Measurements from ENCODE around the gene RPAP3.

The RPAP3 gene

GRCh38 chr12:47614521-47614920, 91.3 kb downstream of the RPAP3 start:
- DNase-seq (ENCODE audit: low read depth, low spot score), result no peak
- Histone ChIP-seq H3K9ac (ENCODE audit: insufficient read length, low read depth) (no peak overlapping the region), H3K27me3 (ENCODE audit: insufficient read depth, insufficient read length) (no peaks in the 10 kb centered on the region), H3K9me3 (ENCODE audit: insufficient read depth, low read length) (peaks cover 29% of the 10 kb centered on the region), H3K4me1 (ENCODE audit: insufficient read depth, insufficient read length) (no peaks in the 10 kb centered on the region), H3K36me3 (ENCODE audit: insufficient read depth, insufficient read length, low read length) (no peaks in the 10 kb centered on the region), H3K4me3 (ENCODE audit: insufficient read length, low read depth) (no peak overlapping the region)
- no peak for TF ChIP-seq SUZ12 (IDR thresholded peaks at IDR 0.05; ENCODE audit: extremely low read depth, insufficient read depth, insufficient read length)
- no peak for TF ChIP-seq YY1 (IDR thresholded peaks at IDR 0.05; ENCODE audit: insufficient read depth, insufficient read length)
- TF ChIP-seq ZNF274 (IDR thresholded peaks at IDR 0.05; ENCODE audit: low read depth, low read length), result no peak

- Histone ChIP-seq H3K9me3 (ENCODE audit: insufficient read depth, low read length) (peaks cover 30% of the 10 kb centered on the region), H3K36me3 (ENCODE audit: insufficient read depth, insufficient read length, low read length) (no peaks in the 10 kb centered on the region), H3K4me1 (ENCODE audit: insufficient read depth, insufficient read length) (no peaks in the 10 kb centered on the region), H3K4me3 (ENCODE audit: insufficient read length, low read depth) (no peak overlapping the region), H3K27me3 (ENCODE audit: insufficient read depth, insufficient read length) (no peaks in the 10 kb centered on the region), H3K9ac (ENCODE audit: insufficient read length, low read depth) (no peak overlapping the region)
- TF ChIP-seq YY1 (IDR thresholded peaks at IDR 0.05; ENCODE audit: insufficient read depth, insufficient read length) (no peak), SUZ12 (IDR thresholded peaks at IDR 0.05; ENCODE audit: extremely low read depth, insufficient read depth, insufficient read length) (no peak), ZNF274 (IDR thresholded peaks at IDR 0.05; ENCODE audit: low read depth, low read length) (no peak)
- DNase-seq (ENCODE audit: low read depth, low spot score), result no peak
Observed at GRCh38 chr12:47612953-47613352, 92.9 kb downstream of the RPAP3 start.

DNA sequence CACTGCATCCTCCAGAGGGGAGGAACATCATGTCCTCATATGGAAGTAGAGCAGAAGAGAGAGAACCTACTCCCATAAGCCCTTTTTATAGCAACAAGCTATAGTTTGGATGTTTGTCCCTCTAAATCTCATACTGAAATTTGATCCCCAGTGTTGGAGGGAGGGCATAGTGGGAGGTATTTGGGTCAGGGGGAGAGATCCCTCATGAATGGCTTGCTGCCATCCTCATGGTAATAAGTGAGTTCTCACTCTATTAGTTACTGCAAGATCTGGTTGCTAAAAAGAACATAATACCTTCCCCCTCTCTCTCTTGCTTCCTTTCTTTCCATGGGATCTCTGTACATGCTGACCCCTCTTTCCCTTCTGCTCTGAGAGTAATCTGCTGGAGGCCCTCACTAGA, 93.9 kb downstream of the RPAP3 start:
- Histone ChIP-seq H3K4me1 (ENCODE audit: insufficient read depth, insufficient read length) (no peaks in the 10 kb centered on the region), H3K4me3 (ENCODE audit: insufficient read length, low read depth) (no peak overlapping the region), H3K9me3 (ENCODE audit: insufficient read depth, low read length) (peaks cover 40% of the 10 kb centered on the region), H3K27me3 (ENCODE audit: insufficient read depth, insufficient read length) (no peaks in the 10 kb centered on the region), H3K36me3 (ENCODE audit: insufficient read depth, insufficient read length, low read length) (no peaks in the 10 kb centered on the region), H3K9ac (ENCODE audit: insufficient read length, low read depth) (no peak overlapping the region)
- no peak for DNase-seq (ENCODE audit: low read depth, low spot score)
- TF ChIP-seq YY1 (IDR thresholded peaks at IDR 0.05; ENCODE audit: insufficient read depth, insufficient read length), result no peak
- no peak for TF ChIP-seq SUZ12 (IDR thresholded peaks at IDR 0.05; ENCODE audit: extremely low read depth, insufficient read depth, insufficient read length)
- TF ChIP-seq ZNF274 (IDR thresholded peaks at IDR 0.05; ENCODE audit: low read depth, low read length), result no peak

Measured in NT2/D1 (cell line).